GM12875 (cell line): ENCODE measurements around the gene KRTAP19-3.

Experiments
- H3K4me3 ChIP-seq: one replicate; pipeline ENCODE4 v1.5.1; 2011; ENCODE audit warnings: low read depth, low read length, control low read depth
- TF ChIP-seq, protein P1 (sequence below): IDR thresholded peaks from 2 replicates; pipeline ENCODE4 v1.5.1; 2011; ENCODE audit warnings: low read depth, mild to moderate bottlenecking, control low read depth, inconsistent platforms, low read length, moderate library complexity, borderline replicate concordance; ENCODE audit not compliant: insufficient read depth

KRTAP19-3 gene

DNA sequence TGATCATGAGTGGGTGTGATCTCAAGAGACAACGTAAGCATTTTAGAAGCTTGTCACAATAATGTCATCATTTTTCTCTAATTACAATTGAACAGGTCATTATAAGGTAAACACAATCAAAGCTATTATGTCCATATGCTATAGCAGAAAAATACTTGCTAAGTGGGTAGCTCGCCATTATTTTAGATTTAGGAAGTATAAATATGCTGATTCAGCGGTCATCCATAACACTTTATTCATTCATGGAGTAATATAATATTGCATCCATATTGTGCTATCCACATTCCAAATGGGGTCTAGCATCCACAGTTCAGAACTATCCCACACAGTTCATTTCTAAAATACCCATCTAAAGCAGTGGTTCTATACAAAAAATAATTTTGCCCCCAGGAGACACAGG lies 43.3 kb downstream of the KRTAP19-3 start:
- no peak overlapping the region for H3K4me3 ChIP-seq
- TF ChIP-seq, protein P1, sequence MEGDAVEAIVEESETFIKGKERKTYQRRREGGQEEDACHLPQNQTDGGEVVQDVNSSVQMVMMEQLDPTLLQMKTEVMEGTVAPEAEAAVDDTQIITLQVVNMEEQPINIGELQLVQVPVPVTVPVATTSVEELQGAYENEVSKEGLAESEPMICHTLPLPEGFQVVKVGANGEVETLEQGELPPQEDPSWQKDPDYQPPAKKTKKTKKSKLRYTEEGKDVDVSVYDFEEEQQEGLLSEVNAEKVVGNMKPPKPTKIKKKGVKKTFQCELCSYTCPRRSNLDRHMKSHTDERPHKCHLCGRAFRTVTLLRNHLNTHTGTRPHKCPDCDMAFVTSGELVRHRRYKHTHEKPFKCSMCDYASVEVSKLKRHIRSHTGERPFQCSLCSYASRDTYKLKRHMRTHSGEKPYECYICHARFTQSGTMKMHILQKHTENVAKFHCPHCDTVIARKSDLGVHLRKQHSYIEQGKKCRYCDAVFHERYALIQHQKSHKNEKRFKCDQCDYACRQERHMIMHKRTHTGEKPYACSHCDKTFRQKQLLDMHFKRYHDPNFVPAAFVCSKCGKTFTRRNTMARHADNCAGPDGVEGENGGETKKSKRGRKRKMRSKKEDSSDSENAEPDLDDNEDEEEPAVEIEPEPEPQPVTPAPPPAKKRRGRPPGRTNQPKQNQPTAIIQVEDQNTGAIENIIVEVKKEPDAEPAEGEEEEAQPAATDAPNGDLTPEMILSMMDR = no peak

GRCh38 chr21:30447056-30447455 lies 44.8 kb downstream of the KRTAP19-3 start:
- TF ChIP-seq, protein P1 = no peak
- H3K4me3 ChIP-seq = no peak overlapping the region

DNA sequence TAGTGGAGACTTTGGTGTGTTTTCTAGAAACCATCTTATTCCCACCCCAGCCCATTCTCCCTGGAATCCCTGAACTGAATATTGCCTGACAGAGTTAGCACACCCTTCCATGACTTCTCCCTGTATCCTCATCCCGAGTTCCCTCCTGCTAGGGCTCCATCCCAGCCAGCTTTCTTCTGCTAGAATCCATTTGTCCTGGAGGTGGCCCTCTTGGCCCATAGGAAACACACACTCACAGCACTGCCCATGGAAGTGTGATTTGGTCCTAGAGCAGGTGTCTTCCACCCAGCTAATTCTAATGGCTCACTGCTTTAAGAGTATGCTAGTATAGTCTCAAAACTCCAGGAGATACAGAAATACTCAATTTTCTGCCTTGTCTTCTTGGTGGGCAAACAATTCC lies 47.6 kb downstream of the KRTAP19-3 start:
- TF ChIP-seq, protein P1 = no peak
- H3K4me3 ChIP-seq = no peak overlapping the region

DNA sequence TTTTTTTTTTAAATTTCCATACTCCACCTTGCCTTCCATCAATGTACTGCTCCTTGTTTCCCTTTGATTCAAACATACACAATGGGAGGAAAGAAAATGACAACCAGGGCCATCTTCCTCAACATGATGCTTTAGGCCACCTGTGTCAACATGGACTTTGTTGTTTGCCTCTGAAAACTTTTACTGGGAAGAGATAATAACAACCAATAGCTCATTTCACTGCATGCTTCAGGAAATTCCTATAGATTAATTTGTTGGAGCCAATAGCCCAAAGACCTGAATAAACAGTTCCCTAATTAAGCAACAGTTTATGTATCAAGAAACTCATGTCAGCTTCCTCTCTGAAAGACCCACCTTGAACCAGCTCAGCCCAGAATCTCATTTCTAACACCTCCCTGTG lies 48.6 kb downstream of the KRTAP19-3 start:
- H3K4me3 ChIP-seq = no peak overlapping the region
- TF ChIP-seq, protein P1 = no peak
